HepG2 (cell line): Measurements from ENCODE around the gene SUPT6H. TPM values are rescaled to one million over a fixed set of nuclear protein-coding genes. Genes with fewer than 3 reads are reported as not detected.

Experiments used
- ETV6 ChIP-seq: sonication (generic); formaldehyde crosslinking; conservative IDR thresholded peaks from 2 replicates; pipeline ENCODE4 v1.4.0; 2020; ENCODE audit warnings: missing genetic modification reagents
- GTF2F1 ChIP-seq: fragments of 150-350 bp; IDR thresholded peaks from 2 replicates; pipeline ENCODE4 v1.6.1; 2014; ENCODE audit warnings: low read length
- JUN ChIP-seq: sonication (generic); formaldehyde crosslinking; IDR thresholded peaks from 2 replicates; pipeline ENCODE4 v1.4.0; 2020; ENCODE audit warnings: mild to moderate bottlenecking, missing genetic modification reagents
- MED8 ChIP-seq: sonication (generic); formaldehyde crosslinking; IDR thresholded peaks from 2 replicates; pipeline ENCODE4 v1.8.1; 2023; ENCODE audit warnings: mild to moderate bottlenecking, missing genetic modification reagents; ENCODE audit not compliant: insufficient replicate concordance
- NFAT5 ChIP-seq: sonication (generic); formaldehyde crosslinking; IDR thresholded peaks from 2 replicates; pipeline ENCODE4 v1.4.0; 2020; ENCODE audit warnings: missing genetic modification reagents
- TBP ChIP-seq: sonication (generic); formaldehyde crosslinking; IDR thresholded peaks from 2 replicates; pipeline ENCODE4 v1.5.0; 2020; ENCODE audit warnings: missing genetic modification reagents
- THAP7 ChIP-seq: sonication (generic); formaldehyde crosslinking; IDR thresholded peaks from 2 replicates; pipeline ENCODE4 v1.8.1; 2023; ENCODE audit warnings: mild to moderate bottlenecking, missing genetic modification reagents
- TRIM22 ChIP-seq: fragments of 450-650 bp; IDR thresholded peaks from 2 replicates; pipeline ENCODE4 v1.6.1; 2017
- ZMAT5 ChIP-seq: sonication (generic); formaldehyde crosslinking; IDR thresholded peaks from 2 replicates; pipeline ENCODE4 v1.5.0; 2020; ENCODE audit warnings: mild to moderate bottlenecking, low read depth, missing genetic modification reagents, borderline replicate concordance
- ZNF235 ChIP-seq: sonication (generic); formaldehyde crosslinking; IDR thresholded peaks from 2 replicates; pipeline ENCODE4 v1.8.1; 2023; ENCODE audit warnings: mild to moderate bottlenecking, missing genetic modification reagents, borderline replicate concordance
- ZNF253 ChIP-seq: sonication (generic); formaldehyde crosslinking; IDR thresholded peaks from 2 replicates; pipeline ENCODE4 v1.8.0; 2022; ENCODE audit warnings: mild to moderate bottlenecking, missing genetic modification reagents, borderline replicate concordance
- ZNF546 ChIP-seq: sonication (generic); formaldehyde crosslinking; conservative IDR thresholded peaks from 2 replicates; pipeline ENCODE4 v1.8.1; 2023; ENCODE audit warnings: mild to moderate bottlenecking, missing genetic modification reagents
- ZNF558 ChIP-seq: sonication (generic); formaldehyde crosslinking; IDR thresholded peaks from 2 replicates; pipeline ENCODE4 v1.9.0; 2022; ENCODE audit warnings: mild to moderate bottlenecking, missing genetic modification reagents, borderline replicate concordance
- ZNF563 ChIP-seq: sonication (generic); formaldehyde crosslinking; IDR thresholded peaks from 2 replicates; pipeline ENCODE4 v1.8.0; 2022; ENCODE audit warnings: mild to moderate bottlenecking, moderate library complexity, missing genetic modification reagents
- ZNF614 ChIP-seq: IDR thresholded peaks from 2 replicates; pipeline ENCODE4 v1.6.1; 2018; ENCODE audit warnings: missing biosample characterization, missing genetic modification reagents, inconsistent platforms, borderline replicate concordance
- ZNF766 ChIP-seq: sonication (generic); formaldehyde crosslinking; IDR thresholded peaks from 2 replicates; pipeline ENCODE4 v1.5.0; 2020; ENCODE audit warnings: missing genetic modification reagents, borderline replicate concordance
- ZNF784 ChIP-seq: sonication (generic); formaldehyde crosslinking; IDR thresholded peaks from 2 replicates; pipeline ENCODE4 v1.5.1; 2020; ENCODE audit warnings: missing genetic modification reagents, mild to moderate bottlenecking, borderline replicate concordance
- polyA plus RNA-seq, 8 experiments: library from polyadenylated mRNA; depleted of rRNA in 3 of 8; stranded (reverse) in 7 of 8; unstranded in 1 of 8; fragments of >200 nt; fragmentation: Illumina TruSeq in 4 of 8; extraction: Trizol in 4 of 8; gene quantifications; 2 replicates each; pipeline versions ENCODE4 v1.2.1 to v1.2.3, GENCODE V29; 2011 to 2016; ENCODE audit warnings: low read depth in 4 of 8, missing spikeins in 1 of 8, mixed read lengths in 1 of 8; ENCODE audit not compliant: insufficient read depth in 1 of 8
- total RNA-seq, 5 experiments: library from RNA; depleted of rRNA; stranded (reverse); fragments of >200 nt; fragmentation: Illumina TruSeq; extraction: Trizol; gene quantifications; 2 replicates each; pipeline ENCODE4 v1.2.3, GENCODE V29; 2016; ENCODE audit warnings: low read depth in 1 of 5

The SUPT6H gene
- total and polyA plus RNA-seq, 2 of the 13 experiments (the other 11 are each of a cell fraction or from before 2014, with no cell fraction given) = 32.7 to 39.9 TPM

GRCh38 chr17:28724500-28725165, 62.6 kb downstream of the SUPT6H start (continued):
- no peak for TF ChIP-seq ZNF235
- no peak for TF ChIP-seq MED8 (CRISPR knock-in tag)
- TF ChIP-seq THAP7 (CRISPR knock-in tag) = 0 out of 2 replicates have a peak, but pooled peaks have one; percentile 4
- no peak for TF ChIP-seq ZNF614 (CRISPR knock-in tag)
- TF ChIP-seq ZNF546 = no peak
- peak; percentile 43; the same call in 1 of the 2 replicates for TF ChIP-seq ETV6
- no peak for TF ChIP-seq ZNF784
- no peak for TF ChIP-seq TBP (CRISPR knock-in tag)
- no peak for TF ChIP-seq GTF2F1
- TF ChIP-seq ZNF563 (CRISPR knock-in tag) = no peak
- TF ChIP-seq ZNF558 (CRISPR knock-in tag) = no peak
- no peak for TF ChIP-seq ZNF766
- TF ChIP-seq JUN = no peak
- TF ChIP-seq ZNF253 (CRISPR knock-in tag) = no peak
- TF ChIP-seq TRIM22 = no peak
- TF ChIP-seq ZMAT5 (CRISPR knock-in tag) = no peak
- TF ChIP-seq NFAT5 (CRISPR knock-in tag) = no peak
